Stimulated activated CD4-positive, alpha-beta T cell treated with anti-CD3 and anti-CD28 coated beads, Interleukin-15, amount 100 ng/mL, for 1 hour (primary cell): Measurements from ENCODE around the gene PCDHGA7.
"Not testable (repeated sequence)": the region's sequence is repeated elsewhere in the genome, so short reads cannot be mapped to it uniquely, and the experiment has no call there.

ENCODE experiments used
- DNase-seq, 2 donors: peaks; one replicate each; pipeline ENCODE4 v3.0.0-alpha.2; 2020; ENCODE audit warnings: low read depth in 1 of 2, low spot score in 1 of 2

Gene PCDHGA7

DNA sequence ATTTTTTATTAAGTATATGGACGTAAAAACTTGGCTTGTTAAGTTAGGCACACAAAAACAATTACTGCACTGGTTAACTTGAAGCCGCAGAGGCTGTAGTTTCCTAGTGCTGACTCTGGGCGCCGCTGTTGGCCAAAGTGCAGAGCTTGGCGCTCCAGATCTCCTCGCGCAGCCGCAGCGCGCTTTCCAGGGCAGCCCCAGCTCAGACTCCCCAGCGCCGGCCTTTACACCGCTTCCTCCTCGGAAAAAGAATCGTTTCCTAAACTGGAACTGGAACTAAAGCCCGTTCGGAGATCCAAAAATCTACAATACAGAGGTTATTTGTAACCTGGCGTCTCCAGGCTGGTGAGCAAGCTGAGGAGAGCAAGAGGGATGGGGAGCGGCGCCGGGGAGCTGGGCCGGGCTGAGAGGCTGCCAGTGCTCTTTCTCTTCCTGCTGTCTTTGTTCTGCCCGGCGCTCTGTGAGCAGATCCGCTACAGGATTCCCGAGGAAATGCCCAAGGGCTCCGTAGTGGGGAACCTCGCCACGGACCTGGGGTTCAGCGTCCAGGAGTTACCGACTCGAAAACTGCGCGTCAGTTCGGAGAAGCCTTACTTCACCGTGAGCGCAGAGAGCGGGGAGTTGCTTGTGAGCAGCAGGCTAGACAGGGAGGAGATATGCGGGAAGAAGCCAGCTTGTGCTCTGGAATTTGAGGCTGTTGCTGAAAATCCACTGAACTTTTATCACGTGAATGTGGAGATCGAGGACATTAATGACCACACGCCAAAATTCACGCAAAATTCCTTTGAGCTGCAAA is 15.4 kb downstream of the PCDHGA7 start, which contains the start of gene PCDHGB5:
PCDHGB5 (plus strand) TSS at position 192 of the 796 bp plus-strand sequence; CDS start at position 373, 181 bp downstream.
- DNase-seq = peak in 1 of 2 donors; percentile 35

DNA sequence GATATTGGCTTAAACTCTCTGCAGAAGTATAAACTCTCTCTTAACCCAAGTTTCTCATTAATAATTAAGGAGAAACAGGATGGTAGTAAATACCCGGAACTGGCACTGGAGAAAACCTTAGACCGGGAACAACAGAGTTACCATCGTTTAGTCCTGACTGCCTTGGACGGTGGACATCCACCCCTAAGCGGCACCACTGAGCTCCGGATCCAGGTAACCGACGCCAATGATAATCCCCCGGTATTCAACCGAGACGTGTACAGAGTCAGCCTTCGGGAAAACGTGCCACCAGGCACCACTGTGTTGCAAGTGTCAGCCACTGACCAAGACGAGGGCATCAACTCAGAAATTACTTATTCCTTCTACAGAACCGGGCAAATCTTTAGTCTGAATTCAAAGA is 16.1 kb downstream of the PCDHGA7 start:
- DNase-seq = no peak

DNA sequence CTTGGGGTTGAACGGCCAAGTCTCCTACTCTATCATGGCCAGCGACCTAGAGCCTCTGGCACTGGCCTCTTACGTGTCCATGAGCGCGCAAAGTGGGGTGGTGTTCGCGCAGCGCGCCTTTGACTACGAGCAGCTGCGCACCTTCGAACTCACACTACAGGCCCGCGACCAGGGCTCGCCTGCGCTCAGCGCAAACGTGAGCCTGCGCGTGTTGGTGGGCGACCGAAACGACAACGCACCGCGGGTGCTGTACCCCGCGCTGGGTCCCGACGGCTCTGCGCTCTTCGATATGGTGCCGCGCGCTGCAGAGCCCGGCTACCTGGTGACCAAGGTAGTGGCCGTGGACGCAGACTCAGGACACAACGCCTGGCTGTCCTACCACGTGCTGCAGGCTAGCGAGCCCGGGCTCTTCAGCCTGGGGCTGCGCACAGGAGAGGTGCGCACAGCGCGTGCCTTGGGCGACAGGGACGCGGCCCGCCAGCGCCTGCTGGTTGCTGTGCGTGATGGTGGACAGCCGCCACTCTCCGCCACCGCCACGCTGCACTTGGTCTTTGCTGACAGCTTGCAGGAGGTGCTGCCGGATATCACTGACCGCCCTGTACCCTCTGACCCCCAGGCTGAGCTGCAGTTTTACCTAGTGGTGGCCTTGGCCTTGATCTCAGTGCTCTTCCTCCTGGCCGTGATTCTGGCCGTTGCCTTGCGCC is 17.2 kb downstream of the PCDHGA7 start:
- no peak for DNase-seq

DNA sequence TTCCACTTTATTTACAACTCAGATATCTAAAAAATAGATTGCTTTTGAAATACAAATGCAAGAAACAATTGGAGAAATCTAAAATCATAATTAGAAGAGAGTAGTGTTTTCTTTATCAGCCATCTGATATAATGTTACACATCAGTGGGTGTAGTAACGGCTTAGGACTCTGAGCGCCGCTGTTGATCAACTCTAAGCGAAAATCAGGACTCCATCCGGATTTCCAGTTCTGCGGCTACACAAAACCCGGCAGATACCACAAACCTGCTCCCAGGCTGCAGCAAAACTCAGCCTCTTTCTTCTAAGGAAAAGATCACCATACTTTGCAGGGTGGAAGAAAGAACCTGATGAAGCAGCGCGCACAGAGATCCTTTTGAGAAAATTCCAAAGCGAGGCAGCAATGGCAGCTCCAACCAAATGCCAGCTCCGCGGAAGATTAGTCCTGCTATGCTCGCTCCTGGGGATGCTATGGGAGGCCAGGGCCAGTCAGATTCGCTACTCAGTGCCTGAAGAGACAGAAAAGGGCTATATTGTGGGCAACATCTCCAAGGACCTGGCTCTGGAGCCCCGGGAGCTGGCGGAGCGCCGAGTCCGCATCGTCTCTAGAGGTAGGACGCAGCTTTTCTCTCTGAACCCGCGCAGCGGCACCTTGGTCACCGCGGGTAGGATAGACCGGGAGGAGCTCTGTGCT is 20.2 kb downstream of the PCDHGA7 start, which contains the start of gene PCDHGA9:
PCDHGA9 (plus strand) TSS at position 226 of the 691 bp plus-strand sequence; CDS start at position 401, 175 bp downstream.
- DNase-seq = no peak

DNA sequence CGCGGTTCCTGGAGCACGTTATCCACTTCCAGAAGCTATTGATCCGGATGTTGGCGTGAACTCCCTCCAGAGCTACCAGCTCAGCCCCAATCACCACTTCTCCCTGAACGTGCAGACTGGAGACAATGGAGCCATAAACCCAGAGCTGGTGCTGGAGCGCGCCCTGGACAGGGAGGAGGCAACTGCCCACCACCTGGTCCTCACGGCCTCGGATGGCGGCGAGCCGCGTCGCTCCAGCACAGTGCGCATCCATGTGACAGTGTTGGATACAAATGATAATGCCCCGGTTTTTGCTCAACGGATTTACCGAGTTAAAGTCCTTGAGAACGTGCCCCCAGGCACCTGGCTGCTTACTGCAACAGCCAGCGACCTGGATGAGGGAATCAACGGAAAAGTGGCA is 20.8 kb downstream of the PCDHGA7 start:
- no peak for DNase-seq

DNA sequence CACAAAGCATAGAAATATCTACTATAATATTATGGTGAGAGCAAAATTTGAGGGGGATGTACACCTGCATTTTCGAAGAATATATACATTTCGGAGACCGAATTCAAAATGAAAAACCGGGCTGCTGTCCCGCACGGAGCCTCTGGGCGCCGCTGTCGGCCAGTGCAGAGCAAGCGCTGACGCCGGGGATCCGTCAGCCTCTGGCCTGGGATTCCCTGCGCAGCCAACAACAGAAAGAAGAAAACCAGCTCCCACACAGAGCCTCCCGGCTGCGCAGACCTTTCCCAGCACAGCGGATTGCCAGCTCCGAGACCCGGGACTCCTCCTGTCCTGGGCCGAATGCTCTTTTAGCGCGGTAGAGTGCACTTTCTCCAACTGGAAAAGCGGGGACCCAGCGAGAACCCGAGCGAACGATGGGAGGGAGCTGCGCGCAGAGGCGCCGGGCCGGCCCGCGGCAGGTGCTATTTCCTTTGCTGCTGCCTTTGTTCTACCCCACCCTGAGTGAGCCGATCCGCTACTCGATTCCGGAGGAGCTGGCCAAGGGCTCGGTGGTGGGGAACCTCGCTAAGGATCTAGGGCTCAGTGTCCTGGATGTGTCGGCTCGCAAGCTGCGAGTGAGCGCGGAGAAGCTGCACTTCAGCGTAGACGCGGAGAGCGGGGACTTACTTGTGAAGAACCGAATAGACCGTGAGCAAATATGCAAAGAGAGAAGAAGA is 25.4 kb downstream of the PCDHGA7 start, which contains the start of gene PCDHGB6:
PCDHGB6 (plus strand) TSS at position 232 of the 716 bp plus-strand sequence; CDS start at position 414, 182 bp downstream.
- peak in 1 of 2 donors; percentile 30 for DNase-seq

DNA sequence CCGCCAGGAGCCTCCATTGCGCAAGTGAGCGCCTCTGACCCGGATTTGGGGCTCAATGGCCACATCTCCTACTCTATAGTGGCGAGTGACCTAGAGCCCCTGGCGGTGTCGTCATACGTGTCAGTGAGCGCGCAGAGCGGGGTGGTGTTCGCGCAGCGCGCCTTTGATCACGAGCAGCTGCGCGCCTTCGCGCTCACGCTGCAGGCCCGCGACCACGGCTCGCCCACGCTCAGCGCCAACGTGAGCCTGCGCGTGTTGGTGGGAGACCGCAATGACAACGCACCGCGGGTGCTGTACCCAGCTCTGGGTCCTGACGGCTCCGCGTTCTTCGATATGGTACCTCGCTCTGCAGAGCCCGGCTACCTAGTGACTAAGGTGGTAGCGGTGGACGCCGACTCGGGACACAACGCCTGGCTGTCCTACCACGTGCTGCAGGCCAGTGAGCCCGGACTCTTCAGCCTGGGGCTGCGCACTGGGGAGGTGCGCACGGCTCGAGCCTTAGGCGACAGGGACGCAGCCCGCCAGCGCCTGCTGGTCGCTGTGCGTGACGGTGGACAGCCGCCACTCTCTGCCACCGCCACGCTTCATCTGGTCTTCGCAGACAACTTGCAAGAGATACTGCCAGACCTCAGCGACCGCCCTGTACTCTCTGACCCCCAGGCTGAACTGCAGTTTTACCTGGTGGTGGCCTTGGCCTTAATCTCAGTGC is 27.2 kb downstream of the PCDHGA7 start:
- no peak for DNase-seq

DNA sequence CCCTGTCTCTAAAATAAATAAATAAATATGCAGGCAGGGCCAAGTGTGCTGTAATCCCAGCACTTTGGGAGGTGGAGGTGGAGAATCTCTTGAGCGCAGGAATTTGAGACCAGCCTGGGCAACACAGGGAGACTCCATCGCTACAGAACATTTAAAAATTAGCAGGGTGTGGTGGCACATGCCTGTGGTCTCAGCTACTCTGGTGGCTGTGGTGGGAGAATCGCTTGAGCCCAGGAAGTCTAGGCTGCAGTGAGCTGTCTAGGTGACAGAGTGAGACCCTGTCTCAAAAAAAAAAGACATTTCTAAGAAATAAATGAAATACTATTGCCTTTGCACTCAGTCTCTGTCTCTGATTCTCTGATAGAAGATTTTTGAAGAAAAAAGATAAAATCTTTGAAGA is 29.0 kb downstream of the PCDHGA7 start:
- DNase-seq = no peak

DNA sequence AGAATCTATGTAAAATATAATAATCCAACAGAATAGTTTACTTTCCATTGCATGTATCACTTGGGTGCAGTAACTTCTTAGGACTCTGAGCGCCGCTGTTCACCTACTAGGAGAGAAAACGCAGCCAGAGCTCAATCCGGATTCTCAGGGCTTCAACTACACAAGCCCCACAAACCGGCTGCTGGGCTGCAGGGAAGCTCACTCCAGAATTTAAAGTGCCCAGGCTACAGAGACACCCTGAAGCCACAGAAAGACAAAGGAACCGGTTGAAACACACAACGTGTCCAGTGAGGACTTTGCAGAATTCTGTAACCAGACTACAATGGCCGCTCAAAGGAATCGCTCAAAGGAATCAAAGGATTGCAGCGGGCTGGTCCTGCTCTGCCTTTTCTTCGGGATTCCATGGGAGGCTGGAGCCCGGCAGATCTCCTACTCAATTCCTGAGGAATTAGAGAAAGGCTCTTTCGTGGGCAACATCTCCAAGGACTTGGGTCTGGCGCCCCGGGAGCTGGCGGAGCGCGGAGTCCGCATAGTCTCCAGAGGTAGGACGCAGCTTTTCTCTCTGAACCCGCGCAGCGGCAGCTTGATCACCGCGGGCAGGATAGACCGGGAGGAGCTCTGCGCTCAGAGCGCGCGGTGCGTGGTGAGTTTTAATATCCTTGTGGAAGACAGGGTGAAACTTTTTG is 30.5 kb downstream of the PCDHGA7 start, which contains the start of gene PCDHGA10:
PCDHGA10 (plus strand) TSS at position 134 of the 686 bp plus-strand sequence; CDS start at position 323, 189 bp downstream.
- DNase-seq = no peak

DNA sequence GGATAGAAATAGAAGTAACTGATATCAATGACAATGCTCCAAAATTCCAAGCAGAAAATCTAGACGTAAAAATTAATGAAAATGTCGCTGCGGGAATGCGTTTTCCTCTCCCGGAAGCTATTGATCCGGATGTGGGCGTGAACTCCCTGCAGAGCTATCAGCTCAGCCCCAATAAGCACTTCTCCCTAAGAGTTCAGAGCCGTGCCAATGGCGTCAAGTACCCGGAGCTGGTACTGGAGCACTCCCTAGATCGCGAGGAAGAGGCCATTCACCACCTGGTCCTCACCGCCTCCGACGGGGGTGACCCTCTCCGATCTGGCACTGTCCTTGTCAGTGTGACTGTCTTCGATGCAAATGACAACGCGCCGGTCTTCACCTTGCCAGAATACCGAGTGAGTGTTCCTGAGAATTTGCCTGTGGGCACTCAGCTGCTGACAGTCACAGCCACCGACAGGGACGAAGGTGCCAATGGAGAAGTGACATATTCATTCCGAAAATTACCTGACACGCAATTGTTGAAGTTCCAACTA is 31.1 kb downstream of the PCDHGA7 start:
- no peak for DNase-seq

DNA sequence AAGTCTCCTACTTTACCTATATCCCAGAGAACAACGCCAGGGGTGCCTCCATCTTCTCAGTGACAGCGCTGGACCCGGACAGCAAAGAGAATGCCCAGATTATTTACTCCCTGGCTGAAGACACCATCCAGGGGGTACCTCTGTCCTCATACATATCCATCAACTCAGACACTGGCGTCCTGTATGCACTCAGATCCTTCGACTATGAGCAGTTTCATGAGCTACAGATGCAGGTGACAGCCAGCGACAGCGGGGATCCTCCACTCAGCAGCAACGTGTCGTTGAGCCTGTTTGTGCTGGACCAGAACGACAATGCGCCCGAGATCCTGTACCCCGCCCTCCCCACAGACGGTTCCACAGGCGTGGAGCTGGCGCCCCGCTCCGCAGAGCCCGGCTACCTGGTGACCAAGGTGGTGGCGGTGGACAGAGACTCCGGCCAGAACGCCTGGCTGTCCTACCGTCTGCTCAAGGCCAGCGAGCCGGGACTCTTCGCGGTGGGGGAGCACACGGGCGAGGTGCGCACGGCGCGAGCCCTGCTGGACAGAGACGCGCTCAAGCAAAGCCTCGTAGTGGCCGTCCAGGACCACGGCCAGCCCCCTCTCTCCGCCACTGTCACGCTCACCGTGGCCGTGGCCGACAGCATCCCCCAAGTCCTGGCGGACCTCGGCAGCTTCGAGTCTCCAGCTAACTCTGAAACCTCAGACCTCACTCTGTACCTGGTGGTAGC is 32.2 kb downstream of the PCDHGA7 start:
- DNase-seq = not testable (repeated sequence)

DNA sequence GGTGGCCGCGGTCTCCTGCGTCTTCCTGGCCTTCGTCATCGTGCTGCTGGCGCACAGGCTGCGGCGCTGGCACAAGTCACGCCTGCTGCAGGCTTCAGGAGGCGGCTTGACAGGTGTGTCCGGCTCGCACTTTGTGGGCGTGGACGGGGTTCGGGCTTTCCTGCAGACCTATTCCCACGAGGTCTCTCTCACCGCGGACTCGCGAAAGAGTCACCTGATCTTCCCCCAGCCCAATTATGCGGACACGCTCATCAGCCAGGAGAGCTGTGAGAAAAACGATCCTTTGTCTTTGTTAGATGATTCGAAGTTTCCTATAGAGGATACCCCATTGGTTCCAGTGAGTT is 32.7 kb downstream of the PCDHGA7 start:
- DNase-seq = not testable (repeated sequence)

DNA sequence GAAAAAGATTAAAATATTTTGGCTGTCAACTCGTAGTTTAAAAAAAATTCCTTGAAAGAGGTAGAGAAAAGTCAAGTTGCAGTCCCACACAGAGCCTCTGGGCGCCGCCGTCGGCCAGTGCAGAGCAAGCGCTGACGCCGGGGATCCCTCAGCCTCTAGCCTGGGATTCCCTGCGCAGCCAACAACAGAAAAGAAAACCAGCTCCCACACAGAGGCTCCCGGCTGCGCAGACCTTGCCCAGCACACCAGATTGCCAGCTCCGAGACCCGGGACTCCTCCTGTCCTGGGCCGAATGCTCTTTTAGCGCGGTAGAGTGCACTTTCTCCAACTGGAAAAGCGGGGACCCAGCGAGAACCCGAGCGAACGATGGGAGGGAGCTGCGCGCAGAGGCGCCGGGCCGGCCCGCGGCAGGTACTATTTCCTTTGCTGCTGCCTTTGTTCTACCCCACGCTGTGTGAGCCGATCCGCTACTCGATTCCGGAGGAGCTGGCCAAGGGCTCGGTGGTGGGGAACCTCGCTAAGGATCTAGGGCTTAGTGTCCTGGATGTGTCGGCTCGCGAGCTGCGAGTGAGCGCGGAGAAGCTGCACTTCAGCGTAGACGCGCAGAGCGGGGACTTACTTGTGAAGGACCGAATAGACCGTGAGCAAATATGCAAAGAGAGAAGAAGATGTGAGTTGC is 35.1 kb downstream of the PCDHGA7 start, which contains the start of gene PCDHGB7:
PCDHGB7 (plus strand) TSS at position 184 of the 679 bp plus-strand sequence; CDS start at position 367, 183 bp downstream.
- not testable (repeated sequence) for DNase-seq

DNA sequence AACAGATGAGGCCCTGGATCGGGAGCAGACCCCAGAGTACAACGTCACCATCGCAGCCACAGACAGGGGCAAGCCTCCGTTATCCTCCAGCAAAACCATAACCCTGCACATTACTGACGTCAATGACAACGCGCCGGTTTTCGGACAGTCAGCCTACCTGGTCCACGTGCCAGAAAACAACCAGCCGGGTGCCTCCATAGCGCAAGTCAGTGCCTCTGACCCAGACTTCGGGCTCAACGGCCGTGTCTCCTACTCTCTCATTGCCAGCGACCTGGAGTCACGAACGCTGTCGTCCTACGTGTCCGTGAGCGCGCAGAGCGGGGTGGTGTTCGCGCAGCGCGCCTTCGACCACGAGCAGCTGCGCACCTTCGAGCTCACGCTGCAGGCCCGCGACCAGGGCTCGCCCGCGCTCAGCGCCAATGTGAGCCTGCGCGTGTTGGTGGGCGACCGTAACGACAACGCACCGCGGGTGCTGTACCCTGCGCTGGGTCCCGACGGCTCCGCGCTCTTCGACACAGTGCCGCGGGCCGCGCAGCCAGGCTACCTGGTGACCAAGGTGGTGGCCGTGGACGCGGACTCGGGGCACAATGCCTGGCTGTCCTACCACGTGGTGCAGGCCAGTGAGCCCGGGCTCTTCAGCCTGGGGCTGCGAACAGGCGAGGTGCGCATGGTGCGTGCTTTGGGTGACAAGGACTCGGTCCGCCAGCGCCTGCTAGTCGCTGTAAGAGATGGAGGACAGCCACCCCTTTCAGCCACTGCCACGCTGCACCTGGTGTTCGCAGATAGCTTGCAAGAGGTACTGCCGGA is 36.7 kb downstream of the PCDHGA7 start:
- DNase-seq = no peak

DNA sequence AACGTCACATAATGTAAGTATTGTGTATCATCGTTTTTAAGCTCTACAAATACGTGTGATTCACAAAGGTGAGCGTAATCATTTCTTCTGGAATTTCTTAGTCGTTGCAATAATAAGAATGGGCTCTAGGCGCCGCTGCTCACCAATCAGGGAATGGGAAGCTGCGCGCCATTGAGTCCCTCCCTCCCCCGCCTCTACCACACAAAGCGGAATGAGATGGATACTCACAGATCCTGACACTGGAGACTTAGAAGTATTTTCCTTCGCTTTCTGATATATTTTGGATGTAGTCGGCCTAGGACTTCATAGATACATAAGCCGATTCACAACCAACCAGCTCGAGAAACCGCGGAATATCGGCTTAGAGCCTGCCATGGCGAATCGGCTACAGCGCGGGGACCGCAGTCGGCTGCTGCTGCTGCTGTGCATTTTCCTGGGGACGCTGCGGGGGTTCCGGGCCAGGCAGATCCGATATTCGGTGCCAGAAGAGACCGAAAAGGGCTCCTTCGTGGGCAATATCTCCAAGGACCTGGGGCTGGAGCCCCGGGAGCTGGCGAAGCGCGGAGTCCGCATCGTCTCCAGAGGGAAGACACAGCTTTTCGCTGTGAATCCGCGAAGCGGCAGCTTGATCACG is 38.4 kb downstream of the PCDHGA7 start, which contains the start of gene PCDHGA11:
PCDHGA11 (plus strand) TSS at position 197 of the 634 bp plus-strand sequence; CDS start at position 374, 177 bp downstream.
- DNase-seq = no peak

DNA sequence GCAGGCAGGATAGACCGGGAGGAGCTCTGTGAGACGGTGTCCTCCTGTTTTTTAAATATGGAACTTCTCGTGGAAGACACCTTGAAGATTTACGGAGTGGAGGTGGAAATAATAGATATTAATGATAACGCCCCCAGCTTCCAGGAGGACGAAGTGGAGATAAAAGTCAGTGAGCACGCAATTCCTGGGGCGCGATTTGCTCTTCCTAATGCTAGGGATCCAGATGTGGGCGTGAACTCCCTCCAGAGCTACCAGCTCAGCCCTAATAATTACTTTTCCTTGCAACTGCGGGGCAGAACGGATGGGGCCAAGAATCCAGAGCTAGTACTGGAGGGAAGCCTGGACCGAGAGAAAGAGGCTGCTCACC is 38.9 kb downstream of the PCDHGA7 start:
- DNase-seq = no peak
